NCI-H2227 (cell line): Measurements from ENCODE around the gene RNPEP.
"Not testable (repeated sequence)": the region's sequence is repeated elsewhere in the genome, so short reads cannot be mapped to it uniquely, and the experiment has no call there.

Source experiments
- DNase-seq: peaks from one replicate; lab custom pipeline; 2025; ENCODE audit not compliant: unreplicated experiment; lab: John Stamatoyannopoulos, UW

The RNPEP gene

GRCh38 chr1:202034149-202034682 is 51.8 kb downstream of the RNPEP start:
- no peak for DNase-seq

- DNase-seq = no peak
Measured at GRCh38 chr1:202034683-202035462, 52.4 kb downstream of the RNPEP start.

DNA sequence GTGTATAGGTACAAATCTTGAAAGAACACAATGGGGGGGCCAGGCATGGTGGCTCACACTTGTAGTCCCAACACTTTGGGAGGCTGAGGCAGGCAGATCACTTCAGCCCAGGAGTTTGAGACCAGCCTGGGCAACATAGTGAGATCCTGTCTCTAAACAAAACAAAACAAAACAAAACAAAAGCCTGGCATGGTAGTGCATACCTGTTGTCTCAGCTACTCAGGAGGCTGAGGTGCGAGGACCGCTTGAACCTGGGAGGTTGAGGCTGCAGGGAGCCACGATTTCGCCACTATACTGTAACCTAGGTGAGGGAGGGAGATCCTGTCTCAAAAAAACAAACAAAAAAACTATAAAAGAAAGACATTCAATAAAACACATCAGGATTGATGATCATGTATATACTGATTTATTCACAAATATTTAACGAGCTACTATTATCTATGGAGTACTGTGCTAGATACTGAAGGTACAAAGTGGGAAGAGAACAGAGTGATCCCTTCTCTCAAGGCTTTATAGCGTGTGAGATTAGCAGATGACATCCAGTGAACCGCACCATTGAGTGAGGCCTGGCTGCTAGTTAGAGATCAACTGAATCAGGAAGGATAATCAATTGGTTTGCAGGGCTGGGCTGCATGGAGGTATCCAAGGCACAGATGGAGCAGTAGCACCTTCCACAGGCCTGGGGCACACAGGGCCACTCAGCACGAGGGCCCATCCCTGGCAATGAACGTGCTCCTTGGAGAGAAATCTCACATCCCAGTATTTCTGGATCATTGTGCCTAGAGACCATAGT is 54.3 kb downstream of the RNPEP start:
- DNase-seq = no peak

GRCh38 chr1:202037706-202038296 is 55.4 kb downstream of the RNPEP start:
- DNase-seq = no peak

GRCh38 chr1:202038688-202039346 is 56.4 kb downstream of the RNPEP start:
- DNase-seq = no peak

GRCh38 chr1:202045705-202046104 is 63.3 kb downstream of the RNPEP start:
- DNase-seq = no peak

GRCh38 chr1:202046227-202046626 is 63.8 kb downstream of the RNPEP start:
- no peak for DNase-seq

DNA sequence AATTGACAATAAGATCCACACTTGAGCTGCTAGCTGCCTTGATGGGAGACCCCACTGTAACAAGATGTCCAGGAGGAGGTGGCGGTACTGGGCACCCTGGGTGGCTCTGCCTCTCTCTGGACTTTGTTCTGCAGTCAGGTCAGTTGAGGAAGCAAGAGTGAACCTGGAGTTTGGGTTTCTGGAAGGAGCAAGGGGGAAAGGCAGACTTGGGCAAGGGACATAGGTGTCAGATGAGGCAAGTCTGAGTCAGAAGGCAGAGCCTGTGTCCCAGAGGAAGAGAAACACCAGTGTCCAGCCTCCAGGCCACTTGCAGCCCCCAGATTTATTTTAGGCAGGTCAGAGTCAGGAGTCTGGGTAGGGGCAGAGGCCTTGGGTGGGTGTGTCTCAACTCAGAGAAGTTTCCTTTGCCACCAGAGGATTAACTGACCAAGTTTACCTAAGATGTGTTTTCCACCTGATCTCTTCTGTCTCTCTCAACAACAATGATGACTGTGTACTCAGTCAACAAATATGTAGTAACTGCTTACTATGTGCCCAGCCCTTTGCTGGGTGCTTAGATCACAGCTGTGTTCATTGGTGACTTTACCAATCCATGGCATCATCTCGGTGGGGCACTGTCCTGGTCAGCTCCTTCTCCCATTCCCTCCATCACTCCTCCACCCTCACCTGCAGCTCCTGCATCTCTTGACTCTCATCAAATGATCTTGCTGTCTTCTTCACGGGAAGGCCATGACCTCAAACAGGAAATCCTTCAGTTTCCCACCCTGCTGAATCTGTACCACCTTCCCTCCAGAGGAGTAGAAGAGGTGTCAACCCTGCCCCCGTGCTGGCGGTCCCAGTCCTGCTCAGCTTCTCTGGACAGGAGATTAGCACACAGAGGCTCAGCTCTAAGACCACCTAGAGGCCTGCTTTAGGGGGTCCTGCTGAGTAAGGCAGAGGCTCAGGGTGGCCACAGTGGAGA is 64.6 kb downstream of the RNPEP start:
- no peak for DNase-seq

GRCh38 chr1:202047977-202048376 is 65.5 kb downstream of the RNPEP start:
- no peak for DNase-seq

- no peak for DNase-seq
Measured at GRCh38 chr1:202049129-202049528, 66.7 kb downstream of the RNPEP start.

DNA sequence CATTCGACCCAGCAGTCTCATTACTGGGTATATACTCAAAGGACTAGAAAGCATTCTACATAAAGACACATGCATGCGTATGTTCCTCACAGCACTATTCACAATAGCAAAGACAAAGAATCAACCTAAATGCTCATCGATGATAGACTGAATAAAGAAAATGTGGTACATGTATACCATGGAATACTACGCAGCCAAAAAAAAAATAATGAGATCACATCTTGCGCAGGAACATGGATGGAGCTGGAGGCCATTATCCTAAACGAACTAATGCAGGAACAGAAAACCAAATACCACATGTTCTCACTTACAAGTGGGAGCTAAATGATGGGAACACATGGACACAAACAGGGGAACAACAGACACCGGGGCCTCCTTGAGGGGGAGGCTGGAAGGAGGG is 71.6 kb downstream of the RNPEP start:
- no peak for DNase-seq

DNA sequence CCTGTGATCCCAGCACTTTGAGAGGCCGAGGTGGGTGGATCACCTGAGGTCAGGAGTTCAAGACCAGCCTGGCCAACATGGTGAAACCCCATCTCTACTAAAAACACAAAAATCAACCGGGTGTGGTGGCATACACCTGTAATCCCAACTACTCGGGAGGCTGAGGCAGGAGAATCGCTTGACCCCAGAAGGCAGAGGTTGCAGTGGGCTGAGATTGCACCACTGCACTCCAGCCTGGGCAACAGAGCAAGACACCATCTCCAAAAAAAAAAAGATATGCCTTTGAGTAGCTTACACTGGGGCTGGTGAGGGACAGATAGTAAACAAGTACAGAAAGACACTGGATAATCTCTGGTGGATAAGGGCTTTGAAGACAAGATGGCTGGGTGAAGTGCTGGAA is 72.2 kb downstream of the RNPEP start:
- not testable (repeated sequence) for DNase-seq
